AG04450 (cell line): ENCODE measurements around the gene UBE2D2. TPM values are rescaled to one million over a fixed set of nuclear protein-coding genes. Genes with fewer than 3 reads are reported as not detected.
A peak's percentile ranks its signal among the peaks of the same experiment; 100 is the strongest.

Experiments
- CTCF ChIA-PET: fragments of 300-600, 350-600 bp; formaldehyde crosslinking; extraction: SDS; loops from one replicate; lab custom pipeline; 2022; ENCODE audit warnings: antibody characterized with exemption, inconsistent platforms; lab: Charles Lee
- POLR2A ChIA-PET: fragments of 350-600 bp; formaldehyde crosslinking; extraction: SDS; loops from one replicate; lab custom pipeline; 2021; ENCODE audit warnings: antibody characterized with exemption, inconsistent platforms; lab: Yijun Ruan, JAX
- DNase-seq: peaks from one replicate; pipeline ENCODE4 v3.0.0-alpha.2; 2011; ENCODE audit warnings: low read depth, low spot score
- H3K27ac ChIP-seq: one replicate; pipeline ENCODE4 v1.5.1; 2012; ENCODE audit warnings: low read depth, low read length, control low read depth
- H3K27me3 ChIP-seq: one replicate; pipeline ENCODE4 v1.6.0; 2012; ENCODE audit warnings: low read length; ENCODE audit not compliant: control insufficient read depth, insufficient read depth
- H3K4me3 ChIP-seq: 2 replicates; pipeline ENCODE4 v1.5.1; 2011; ENCODE audit warnings: mild to moderate bottlenecking, low read depth, low read length, control low read depth
- H3K9me3 ChIP-seq: 2 replicates; pipeline ENCODE4 v1.5.1; 2012; ENCODE audit warnings: low read length; ENCODE audit not compliant: control insufficient read depth, insufficient read depth
- CTCF ChIP-seq: IDR thresholded peaks from 2 replicates; pipeline ENCODE4 v1.5.1; 2011; ENCODE audit warnings: low read depth, low read length, control low read depth, inconsistent platforms
- polyA plus RNA-seq: library from polyadenylated mRNA; depleted of rRNA; stranded (reverse); fragments of >200 nt; gene quantifications from 2 replicates; pipeline ENCODE4 v1.2.3, GENCODE V29; 2011

UBE2D2 gene
- polyA plus RNA-seq, 1 experiment = 60.9 TPM

- Histone ChIP-seq H3K27me3 (no peaks in the 10 kb centered on the region), H3K27ac (peak overlapping the region; percentile 96), H3K9me3 (no peaks in the 10 kb centered on the region; the same call in 1 of the 2 replicates), H3K4me3 (no peak overlapping the region)
- no peak for DNase-seq
- POLR2A ChIA-PET = no interaction called here
- TF ChIP-seq CTCF = no peak
- CTCF ChIA-PET = interaction anchor here (1.0 kb wide), 1 partner anchor 18 kb away, joined by 4 read pairs; no protein-coding TSS in a partner anchor
These were observed 92.5 kb downstream of the UBE2D2 start for GRCh38 chr5:139653616-139654015.

GRCh38 chr5:139654464-139654863, 93.3 kb downstream of the UBE2D2 start:
- ChIA-PET CTCF (interaction anchor here (1.1 kb wide), 1 partner anchor 21 kb away, joined by 10 read pairs; no protein-coding TSS in a partner anchor), POLR2A (no interaction called here)
- Histone ChIP-seq H3K27ac (no peak overlapping the region), H3K27me3 (no peaks in the 10 kb centered on the region), H3K9me3 (no peaks in the 10 kb centered on the region), H3K4me3 (no peak overlapping the region)
- TF ChIP-seq CTCF = no peak
- DNase-seq = no peak

GRCh38 chr5:139654871-139655491, 93.8 kb downstream of the UBE2D2 start:
- Histone ChIP-seq H3K4me3 (no peak overlapping the region), H3K9me3 (no peaks in the 10 kb centered on the region), H3K27ac (peak overlapping the region; percentile 88), H3K27me3 (no peaks in the 10 kb centered on the region)
- TF ChIP-seq CTCF = no peak
- CTCF ChIA-PET = interaction anchor here (1.1 to 1.4 kb wide), 2 partner anchors 19 to 22 kb away, joined by 6 to 10 read pairs; no protein-coding TSS in a partner anchor
- no peak for DNase-seq
- POLR2A ChIA-PET = interaction anchor here (0.6 to 1.2 kb wide), 4 partner anchors 13 to 42 kb away, joined by 4 to 8 read pairs (median 6); no protein-coding TSS in a partner anchor

GRCh38 chr5:139655727-139656271, 94.7 kb downstream of the UBE2D2 start:
- Histone ChIP-seq H3K27ac (peak overlapping the region; percentile 88), H3K27me3 (no peaks in the 10 kb centered on the region), H3K9me3 (no peaks in the 10 kb centered on the region), H3K4me3 (peak overlapping the region; percentile 20; the same call in 1 of the 2 replicates)
- ChIA-PET CTCF (interaction anchor here (1.1 to 1.4 kb wide), 2 partner anchors 20 to 23 kb away, joined by 6 to 10 read pairs; no protein-coding TSS in a partner anchor), POLR2A (interaction anchor here (0.6 to 1.2 kb wide), 4 partner anchors 12 to 41 kb away, joined by 4 to 8 read pairs (median 6); no protein-coding TSS in a partner anchor)
- no peak for TF ChIP-seq CTCF
- no peak for DNase-seq
